IMR-90 (cell line): ENCODE results near the gene KCNMA1. TPM values are rescaled to one million over a fixed set of nuclear protein-coding genes. Genes with fewer than 3 reads are reported as not detected.

Source experiments
- ATAC-seq: fragments of 200-7000 bp; cut with Tn5 transposase; 2 replicates; pipeline ENCODE4 v1.9.1; 2020; ENCODE audit warnings: low read depth, mild to moderate bottlenecking, moderate library complexity
- BruUV-seq: library from RNA; stranded (reverse); fragments of 400-500 nt; replicated peaks from 2 replicates; lab custom pipeline; 2021; lab: Mats Ljungman, UMichigan
- CTCF ChIA-PET: fragments of 300-600 bp; formaldehyde crosslinking; extraction: SDS; loops from one replicate; lab custom pipeline; 2021; ENCODE audit warnings: antibody characterized with exemption; lab: Yijun Ruan, JAX
- POLR2A ChIA-PET: fragments of 300-600 bp; sonication (Branson Sonifier 250); formaldehyde crosslinking; loops from one replicate; lab custom pipeline; 2022; ENCODE audit warnings: antibody characterized with exemption; ENCODE audit not compliant: unreplicated experiment; lab: Charles Lee
- DNase-seq: peaks from one replicate; pipeline ENCODE4 v3.0.0; 2013
- H2AFZ ChIP-seq: replicated peaks from 2 replicates; pipeline ENCODE3; 2013; ENCODE audit warnings: low read length, mild to moderate bottlenecking; ENCODE audit not compliant: poor library complexity
- H2AK5ac ChIP-seq: 2 replicates; pipeline ENCODE4 v1.6.1; 2013; ENCODE audit warnings: low read depth, low read length, inconsistent platforms
- H2AK9ac ChIP-seq: replicated peaks from 2 replicates; pipeline ENCODE3; 2013; ENCODE audit warnings: mild to moderate bottlenecking, low read depth, low read length, moderate library complexity; ENCODE audit not compliant: poor library complexity
- H2BK120ac ChIP-seq: 2 replicates; pipeline ENCODE4 v1.6.1; 2013; ENCODE audit warnings: low read depth, low read length, inconsistent platforms
- H2BK15ac ChIP-seq: 3 replicates; pipeline ENCODE4 v1.6.1; 2013; ENCODE audit warnings: low read depth, low read length, inconsistent platforms
- H2BK20ac ChIP-seq: 2 replicates; pipeline ENCODE4 v1.6.1; 2013; ENCODE audit warnings: low read depth, mild to moderate bottlenecking, inconsistent platforms, low read length, moderate library complexity
- H2BK5ac ChIP-seq: 2 replicates; pipeline ENCODE4 v1.6.1; 2013; ENCODE audit warnings: mild to moderate bottlenecking, low read depth, low read length, inconsistent platforms; ENCODE audit not compliant: poor library complexity, severe bottlenecking
- H3K14ac ChIP-seq: replicated peaks from 2 replicates; pipeline ENCODE4 v1.6.1; 2013; ENCODE audit warnings: low read depth, low read length, inconsistent platforms
- H3K18ac ChIP-seq: 2 replicates; pipeline ENCODE4 v1.6.1; 2013; ENCODE audit warnings: low read depth, low read length, control low read depth
- H3K23ac ChIP-seq: 2 replicates; pipeline ENCODE4 v1.6.1; 2013; ENCODE audit warnings: low read depth, low read length, inconsistent platforms
- H3K27ac ChIP-seq: 2 replicates; pipeline ENCODE4 v1.5.1; 2013; ENCODE audit warnings: mild to moderate bottlenecking, control low read depth, low read length; ENCODE audit not compliant: insufficient read depth
- H3K27me3 ChIP-seq: 2 replicates; pipeline ENCODE4 v1.6.1; 2013; ENCODE audit warnings: low read length; ENCODE audit not compliant: control insufficient read depth, insufficient read depth
- H3K36me3 ChIP-seq: 2 replicates; pipeline ENCODE4 v1.6.1; 2013; ENCODE audit warnings: low read length, mixed read lengths; ENCODE audit not compliant: control insufficient read depth, insufficient read depth
- H3K4ac ChIP-seq: 2 replicates; pipeline ENCODE4 v1.6.1; 2013; ENCODE audit warnings: low read depth, low read length, inconsistent platforms
- H3K4me1 ChIP-seq: 2 replicates; pipeline ENCODE4 v1.6.1; 2013; ENCODE audit warnings: low read length, mixed read lengths; ENCODE audit not compliant: control insufficient read depth, insufficient read depth
- H3K4me2 ChIP-seq: 2 replicates; pipeline ENCODE4 v1.6.1; 2013; ENCODE audit warnings: low read depth, mild to moderate bottlenecking, control low read depth, low read length, moderate library complexity
- H3K4me3 ChIP-seq: 2 replicates; pipeline ENCODE4 v1.5.1; 2013; ENCODE audit warnings: low read depth, mild to moderate bottlenecking, control low read depth, low read length, moderate library complexity; ENCODE audit not compliant: insufficient read depth
- H3K56ac ChIP-seq: 2 replicates; pipeline ENCODE4 v1.6.1; 2013; ENCODE audit warnings: low read length, inconsistent platforms; ENCODE audit not compliant: insufficient read depth; ENCODE audit errors: extremely low read depth
- H3K79me1 ChIP-seq, 2 experiments: 2 replicates each; pipeline ENCODE4 v1.6.1; 2013; ENCODE audit warnings: low read length in 2 of 2, inconsistent platforms in 1 of 2, low read depth in 1 of 2
- H3K9ac ChIP-seq: 2 replicates; pipeline ENCODE4 v1.6.1; 2013; ENCODE audit warnings: low read depth, low read length, control low read depth
- H3K9me1 ChIP-seq: 2 replicates; pipeline ENCODE4 v1.6.1; 2013; ENCODE audit warnings: low read length, inconsistent platforms; ENCODE audit not compliant: insufficient read depth
- H3K9me3 ChIP-seq: 2 replicates; pipeline ENCODE4 v1.6.1; 2013; ENCODE audit warnings: low read length; ENCODE audit not compliant: control insufficient read depth, insufficient read depth
- H4K20me1 ChIP-seq: 2 replicates; pipeline ENCODE4 v1.6.1; 2013; ENCODE audit warnings: low read length, inconsistent platforms; ENCODE audit not compliant: insufficient read depth
- H4K5ac ChIP-seq: 2 replicates; pipeline ENCODE4 v1.6.1; 2013; ENCODE audit warnings: mild to moderate bottlenecking, low read depth, low read length, control low read depth
- H4K8ac ChIP-seq, 2 experiments: 2 replicates each; pipeline ENCODE4 v1.6.1; 2013; ENCODE audit warnings: low read depth in 2 of 2, low read length in 2 of 2, control low read depth in 1 of 2, inconsistent platforms in 1 of 2
- H4K91ac ChIP-seq: 2 replicates; pipeline ENCODE4 v1.6.1; 2013; ENCODE audit warnings: low read depth, low read length, inconsistent platforms; ENCODE audit not compliant: insufficient read depth
- BHLHE40 ChIP-seq: fragments of 150-350 bp; IDR thresholded peaks from 2 replicates; pipeline ENCODE4 v1.6.1; 2016; ENCODE audit warnings: mild to moderate bottlenecking, low read depth, low read length
- CEBPB ChIP-seq: IDR thresholded peaks from 2 replicates; pipeline ENCODE4 v1.6.1; 2012; ENCODE audit warnings: low read depth, low read length, improper control_type of control experiment
- CHD1 ChIP-seq: IDR thresholded peaks from 2 replicates; pipeline ENCODE4 v1.6.1; 2012; ENCODE audit warnings: low read depth, low read length, improper control_type of control experiment
- CTCF ChIP-seq: conservative IDR thresholded peaks from 2 replicates; pipeline ENCODE4 v1.5.1; 2012; ENCODE audit warnings: mild to moderate bottlenecking, low read depth, low read length, improper control_type of control experiment
- ELK1 ChIP-seq: fragments of 150-350 bp; IDR thresholded peaks from 2 replicates; pipeline ENCODE4 v1.6.1; 2016; ENCODE audit warnings: low read depth, mild to moderate bottlenecking, low read length, moderate library complexity, borderline replicate concordance
- FOS ChIP-seq: fragments of 150-350 bp; IDR thresholded peaks from 2 replicates; pipeline ENCODE4 v1.6.1; 2016; ENCODE audit warnings: low read depth, low read length
- MAZ ChIP-seq: IDR thresholded peaks from 2 replicates; pipeline ENCODE4 v1.6.1; 2012; ENCODE audit warnings: low read depth, mild to moderate bottlenecking, low read length, improper control_type of control experiment, moderate library complexity, borderline replicate concordance
- MXI1 ChIP-seq: IDR thresholded peaks from 2 replicates; pipeline ENCODE4 v1.6.1; 2012; ENCODE audit warnings: low read depth, mild to moderate bottlenecking, low read length, moderate library complexity, borderline replicate concordance
- NFE2L2 ChIP-seq: fragments of 150-350 bp; IDR thresholded peaks from 2 replicates; pipeline ENCODE4 v1.6.1; 2016; ENCODE audit warnings: low read depth, mild to moderate bottlenecking, low read length
- POLR2A ChIP-seq: IDR thresholded peaks from 2 replicates; pipeline ENCODE4 v1.6.1; 2012; ENCODE audit warnings: mild to moderate bottlenecking, low read depth, low read length
- RAD21 ChIP-seq: IDR thresholded peaks from 2 replicates; pipeline ENCODE4 v1.6.1; 2012; ENCODE audit warnings: low read length, improper control_type of control experiment
- RCOR1 ChIP-seq: IDR thresholded peaks from 2 replicates; pipeline ENCODE4 v1.6.1; 2012; ENCODE audit warnings: mild to moderate bottlenecking, low read length, improper control_type of control experiment; ENCODE audit not compliant: insufficient replicate concordance
- RFX5 ChIP-seq: IDR thresholded peaks from 2 replicates; pipeline ENCODE4 v1.8.0; 2012; ENCODE audit warnings: low read depth, mild to moderate bottlenecking, low read length, moderate library complexity
- SMC3 ChIP-seq: fragments of 150-350 bp; IDR thresholded peaks from 2 replicates; pipeline ENCODE4 v1.6.1; 2016; ENCODE audit warnings: low read depth, mild to moderate bottlenecking, antibody characterized with exemption, low read length, moderate library complexity
- USF2 ChIP-seq: fragments of 150-350 bp; IDR thresholded peaks from 2 replicates; pipeline ENCODE4 v1.6.1; 2017; ENCODE audit warnings: mild to moderate bottlenecking, antibody characterized with exemption, low read length, low read depth
- WGBS, 2 experiments: methylation state at CpG; one replicate each; pipeline versions ENCODE4 v1.1.5 to v1.1.7; 2013; ENCODE audit warnings: missing lambda C conversion rate in 2 of 2; ENCODE audit not compliant: insufficient read length in 1 of 2; ENCODE audit errors: extremely low coverage in 2 of 2; 5-methylcytosine and 5-hydroxymethylcytosine counted together
- dilution Hi-C: fragments of 300-500 bp; cut with HindIII; formaldehyde crosslinking; loops from one replicate; pipeline ENCODE4 v1.14.3; 2018; ENCODE audit warnings: low sequenced_read_pairs; ENCODE audit not compliant: unreplicated experiment
- in situ Hi-C: fragments of 300-500 bp; cut with MboI; formaldehyde crosslinking; loops from 3 replicates; pipeline ENCODE4 v1.14.3; 2019; ENCODE audit warnings: low sequenced_read_pairs, inconsistent platforms, mixed read lengths
- intact Hi-C: fragments of 100-400 bp; cut with micrococcal nuclease; formaldehyde crosslinking; loops from 2 replicates; pipeline ENCODE4 v1.10.0; 2022
- polyA plus RNA-seq, 3 experiments: library from polyadenylated mRNA; depleted of rRNA; stranded (reverse); fragments of >200 nt; gene quantifications; 2 replicates each; pipeline ENCODE4 v1.2.3, GENCODE V29; 2012; ENCODE audit warnings: low replicate concordance in 1 of 3
- total RNA-seq: library from RNA; depleted of rRNA; stranded (reverse); fragments of >200 nt; gene quantifications from 2 replicates; pipeline ENCODE4 v1.2.3, GENCODE V29; 2012

The KCNMA1 gene
- total and polyA plus RNA-seq, 2 of the 4 experiments (the other 2 are of a cell fraction), result 25.6 to 29.6 TPM

GRCh38 chr10:76997631-76998030 lies 640.0 kb downstream of the KCNMA1 start:
- no peak overlapping the region for H3K4me3 ChIP-seq
- DNase-seq (no peak), ATAC-seq (no peak)
- dilution Hi-C loops (no loop called here), intact Hi-C loops (no loop called here), in situ Hi-C loops (loop anchor here (25.0 kb wide), 2 partner anchors 435 to 1585 kb away; partner anchors contain the start of gene ZNF503)
- no peak overlapping the region for H3K14ac ChIP-seq
- no peak overlapping the region for H2AFZ ChIP-seq
- peaks cover 6% of the 10 kb centered on the region; the same call in 1 of the 2 replicates for H3K27me3 ChIP-seq
- POLR2A ChIA-PET, result no interaction called here
- H3K18ac ChIP-seq, result no peak overlapping the region
- no peak overlapping the region for H2BK15ac ChIP-seq
- H3K4me2 ChIP-seq, result no peak overlapping the region
- no peaks in the 10 kb centered on the region for H3K4me1 ChIP-seq
- H3K9me3 ChIP-seq, result no peaks in the 10 kb centered on the region
- H3K4ac ChIP-seq, result no peak overlapping the region
- H3K79me1 ChIP-seq, result no peaks in the 10 kb centered on the region
- H3K27ac ChIP-seq, result no peak overlapping the region
- no peak overlapping the region for H2AK5ac ChIP-seq
- H3K9ac ChIP-seq, result no peak overlapping the region
- TF ChIP-seq CTCF (no peak), RFX5 (no peak), FOS (no peak), USF2 (no peak), MXI1 (no peak), CHD1 (no peak), NFE2L2 (no peak), RCOR1 (no peak), POLR2A (no peak), MAZ (no peak), SMC3 (no peak), CEBPB (no peak), BHLHE40 (no peak), RAD21 (no peak), ELK1 (no peak)
- H4K8ac ChIP-seq, result no peak overlapping the region
- CTCF ChIA-PET, result interaction anchor here (1.0 kb wide), 1 partner anchor 13 kb away, joined by 3 read pairs; no protein-coding TSS in a partner anchor
- no peaks in the 10 kb centered on the region for H3K9me1 ChIP-seq
- BruUV-seq, result no TSS peak
- H3K56ac ChIP-seq, result no peak overlapping the region
- H4K91ac ChIP-seq, result no peak overlapping the region
- H2BK120ac ChIP-seq, result no peak overlapping the region
- H2BK5ac ChIP-seq, result no peak overlapping the region
- H4K5ac ChIP-seq, result no peak overlapping the region
- 67% methylated on average over 1 of the region's 3 CpGs; no CpG with 5 or more reads in 1 of the 2 experiments for WGBS, 2 experiments
- H3K23ac ChIP-seq, result no peak overlapping the region
- H2BK20ac ChIP-seq, result no peak overlapping the region
- no peaks in the 10 kb centered on the region for H4K20me1 ChIP-seq
- no peak overlapping the region for H2AK9ac ChIP-seq
- H3K36me3 ChIP-seq, result no peaks in the 10 kb centered on the region
